Mesenteric fat pad (tissue), 1 donor: ENCODE results near the gene RHBDL1. TPM values are rescaled to one million over a fixed set of nuclear protein-coding genes. Genes with fewer than 3 reads are reported as not detected.
A peak's percentile ranks its signal among the peaks of the same experiment; 100 is the strongest.
"Not testable (repeated sequence)": the region's sequence is repeated elsewhere in the genome, so short reads cannot be mapped to it uniquely, and the experiment has no call there.

Source experiments
- DNase-seq: peaks from one replicate; pipeline ENCODE4 v3.0.0-alpha.2; 2020; ENCODE audit warnings: low spot score
- total RNA-seq: library from RNA; stranded (reverse); fragmentation: NEBNext Ultra II Directional; extraction: Animal tissue kit (Norgen Biotek cat#: 25700); gene quantifications from one replicate; pipeline ENCODE4 v1.2.1, GENCODE V29; 2021
- donor health status: DM: yes; HTN: yes; CAD: no.

RHBDL1 gene
- total RNA-seq, 1 donor from 2014 or later = 0.84 TPM

DNA sequence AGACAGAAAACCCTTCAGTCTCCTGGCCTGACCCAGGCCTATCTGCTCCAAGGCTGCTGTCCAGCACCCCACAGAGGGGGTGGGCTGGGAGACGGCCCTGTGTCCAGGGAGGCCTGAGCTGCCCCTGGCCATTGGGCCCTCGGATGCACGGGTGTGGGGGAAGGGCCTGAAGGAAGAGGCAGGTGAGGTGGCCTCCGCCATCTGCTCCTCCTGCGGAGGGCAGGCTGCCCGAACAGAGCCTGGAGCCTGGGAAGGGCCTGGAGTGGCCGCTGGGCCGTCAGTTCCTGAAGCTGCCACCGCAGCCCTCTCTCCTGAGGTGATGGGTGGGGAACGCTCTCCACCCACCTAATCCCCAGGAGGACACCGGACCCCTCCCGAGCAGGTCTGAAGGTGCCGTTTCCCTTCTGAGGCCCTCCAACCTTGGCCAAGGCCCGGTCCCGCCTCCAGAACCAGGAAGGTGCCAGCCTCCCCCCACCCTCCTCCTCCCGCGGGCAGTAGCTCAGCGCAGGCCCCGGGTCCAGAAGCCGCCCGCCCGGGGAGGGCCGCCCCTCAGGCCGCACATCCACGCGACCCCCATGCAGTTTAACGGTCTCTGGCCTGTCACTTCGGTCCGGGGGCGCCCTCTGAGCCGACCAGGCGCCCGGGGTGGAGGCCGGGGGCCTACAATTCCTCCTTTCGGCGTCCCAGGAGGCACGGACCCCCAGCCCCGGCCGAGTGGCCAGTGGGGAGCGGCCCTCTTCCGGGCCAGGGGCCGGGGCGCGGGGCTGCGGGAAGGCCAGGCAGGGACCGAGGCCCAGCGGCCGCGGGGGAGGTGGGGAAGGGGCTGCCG is 29.3 kb downstream of the RHBDL1 start:
- no peak for DNase-seq

DNA sequence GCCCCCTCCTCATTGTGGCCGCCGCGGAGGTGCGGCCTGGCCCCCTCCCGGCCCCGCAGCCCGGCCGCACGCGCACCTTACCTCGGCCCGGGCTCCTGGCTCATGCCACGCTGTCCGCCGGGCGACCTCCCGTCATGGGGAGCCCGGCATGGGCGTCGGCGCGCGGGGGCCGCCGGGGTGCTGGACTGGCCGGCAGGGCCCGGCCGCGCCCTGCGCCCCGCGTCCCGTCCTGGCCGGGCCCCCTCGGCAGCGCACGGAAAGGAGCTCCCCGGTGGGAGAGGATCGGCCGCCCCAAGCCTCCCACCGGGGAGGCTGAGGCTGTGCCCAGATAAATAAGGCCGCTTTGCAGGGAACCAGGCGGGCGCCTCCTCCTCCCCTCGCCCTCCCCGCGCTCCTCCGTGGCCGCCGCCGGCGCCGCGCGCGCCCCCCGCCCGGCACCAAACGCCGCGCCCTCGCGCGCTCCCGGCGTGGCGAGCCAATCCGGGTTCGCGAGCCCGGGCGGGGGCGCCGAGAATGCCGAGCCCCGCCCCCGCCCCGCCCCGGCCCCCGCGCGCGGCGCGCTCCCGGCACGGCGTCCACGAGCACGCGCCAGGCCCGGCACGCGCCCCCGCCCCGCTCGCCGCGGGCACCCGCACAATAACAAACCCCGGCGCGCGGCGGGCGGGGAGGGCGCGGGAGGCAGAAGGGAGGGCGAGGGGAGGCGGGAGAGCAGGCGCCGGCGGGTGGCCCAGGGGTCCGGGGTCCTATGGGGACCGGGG is 30.1 kb downstream of the RHBDL1 start, which contains the start of gene FBXL16:
FBXL16 (minus strand) TSS at position 371 of the 758 bp plus-strand sequence. CDS start 8,396 bp downstream, outside the sequence.
- DNase-seq = no peak

DNA sequence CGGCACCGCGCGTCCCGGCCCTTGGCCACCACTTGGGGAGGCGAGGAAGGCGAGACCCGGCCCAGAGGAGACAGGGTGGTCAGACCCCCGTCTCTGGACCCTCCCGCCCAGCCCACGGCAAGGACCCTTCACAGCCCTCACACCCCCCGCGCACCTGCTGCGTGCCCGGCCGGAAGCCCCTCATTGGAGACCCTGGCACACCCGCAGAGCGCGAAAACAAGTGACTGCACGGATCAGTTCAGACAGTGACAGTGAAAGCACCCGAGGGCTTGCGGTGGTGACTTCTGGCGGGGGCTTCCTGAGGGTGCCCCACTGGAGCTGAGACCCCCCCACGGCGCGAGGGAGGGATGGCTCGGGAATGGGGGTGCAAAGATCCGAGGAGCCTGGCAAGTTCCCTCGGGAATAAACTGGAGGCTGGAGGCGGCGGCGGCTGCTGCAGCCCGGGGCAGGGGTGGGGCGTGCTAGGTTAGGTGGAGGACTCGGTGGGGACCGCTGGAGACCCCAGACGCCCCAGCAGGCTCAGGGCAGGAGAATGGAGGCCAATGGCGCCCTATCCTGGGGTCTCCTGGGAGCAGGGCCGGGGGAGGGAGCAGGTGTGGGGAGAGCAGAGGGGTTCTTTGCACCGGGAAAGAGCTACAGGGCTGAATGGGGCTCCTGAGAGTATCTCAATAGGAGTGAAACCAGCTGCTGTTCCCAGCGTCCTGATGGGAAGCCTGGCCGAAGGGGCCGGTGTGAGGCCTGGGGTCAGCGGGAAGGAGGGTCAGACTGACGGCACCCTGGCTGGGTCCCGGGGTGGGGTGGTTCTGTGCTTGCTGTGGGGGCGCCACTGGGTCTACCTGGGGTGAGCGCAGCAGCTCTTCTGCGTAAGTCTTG is 31.0 kb downstream of the RHBDL1 start:
- no peak for DNase-seq

DNA sequence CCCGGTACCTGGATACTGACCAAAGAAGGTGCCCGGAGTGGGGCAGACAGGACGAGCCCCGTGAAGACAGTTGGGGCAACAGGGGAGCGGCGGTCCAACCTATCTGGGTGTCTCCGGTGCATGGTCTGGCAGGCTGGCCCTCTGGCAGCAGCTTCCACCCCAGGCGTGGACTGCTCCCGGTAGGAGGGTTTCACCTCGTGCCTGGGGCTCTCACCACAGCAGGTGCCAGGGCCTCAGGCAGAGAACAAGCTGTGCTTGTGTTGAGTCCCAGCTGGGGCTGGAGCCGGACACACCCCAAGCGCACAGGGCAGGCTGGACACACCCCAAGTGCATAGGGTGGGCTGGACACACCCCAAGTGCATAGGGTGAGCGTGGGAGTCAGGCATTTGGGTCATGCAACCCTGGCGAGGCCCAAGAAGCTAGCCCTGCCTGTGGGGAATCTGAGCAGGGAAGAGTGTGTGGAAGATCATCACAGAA is 31.6 kb downstream of the RHBDL1 start:
- no peak for DNase-seq

DNA sequence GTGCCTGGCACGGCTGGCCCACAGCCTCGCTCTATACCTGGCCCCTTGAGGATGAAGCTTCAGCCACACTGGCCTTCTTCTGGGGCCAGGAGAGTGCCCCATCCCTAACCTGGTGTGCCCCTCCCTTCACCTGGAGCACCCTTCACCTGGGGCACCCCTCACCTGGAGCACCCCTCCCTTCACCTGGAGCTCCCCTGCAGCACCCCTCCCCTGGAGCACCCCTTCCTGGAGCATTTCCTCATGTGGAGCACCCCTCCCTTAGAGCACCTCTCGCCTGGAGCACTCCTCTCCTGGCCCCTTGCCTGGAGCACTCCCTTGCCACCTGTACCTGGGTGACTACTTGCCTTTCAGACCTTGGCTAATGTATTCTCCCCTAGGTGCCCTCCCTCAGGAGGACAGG is 32.5 kb downstream of the RHBDL1 start:
- DNase-seq = no peak

DNA sequence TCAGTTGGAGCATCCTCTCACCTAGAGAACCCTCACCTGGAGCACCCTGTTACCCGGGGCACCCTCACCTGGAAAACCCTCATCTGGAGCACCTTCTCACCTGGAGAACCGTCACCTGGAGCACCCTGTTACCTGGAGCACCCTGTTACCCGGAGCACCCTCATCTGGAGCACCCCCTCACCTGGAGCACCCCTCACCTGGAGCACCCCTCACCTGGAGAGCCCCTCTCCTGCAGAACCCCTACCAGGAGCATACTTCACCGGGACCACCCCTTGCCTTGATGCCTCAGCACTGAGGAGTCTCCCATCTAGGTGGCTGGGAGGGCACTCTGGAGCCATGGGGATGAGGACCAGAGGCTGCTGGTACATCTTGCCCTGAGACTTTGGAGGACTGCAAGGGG is 33.5 kb downstream of the RHBDL1 start:
- DNase-seq = no peak

DNA sequence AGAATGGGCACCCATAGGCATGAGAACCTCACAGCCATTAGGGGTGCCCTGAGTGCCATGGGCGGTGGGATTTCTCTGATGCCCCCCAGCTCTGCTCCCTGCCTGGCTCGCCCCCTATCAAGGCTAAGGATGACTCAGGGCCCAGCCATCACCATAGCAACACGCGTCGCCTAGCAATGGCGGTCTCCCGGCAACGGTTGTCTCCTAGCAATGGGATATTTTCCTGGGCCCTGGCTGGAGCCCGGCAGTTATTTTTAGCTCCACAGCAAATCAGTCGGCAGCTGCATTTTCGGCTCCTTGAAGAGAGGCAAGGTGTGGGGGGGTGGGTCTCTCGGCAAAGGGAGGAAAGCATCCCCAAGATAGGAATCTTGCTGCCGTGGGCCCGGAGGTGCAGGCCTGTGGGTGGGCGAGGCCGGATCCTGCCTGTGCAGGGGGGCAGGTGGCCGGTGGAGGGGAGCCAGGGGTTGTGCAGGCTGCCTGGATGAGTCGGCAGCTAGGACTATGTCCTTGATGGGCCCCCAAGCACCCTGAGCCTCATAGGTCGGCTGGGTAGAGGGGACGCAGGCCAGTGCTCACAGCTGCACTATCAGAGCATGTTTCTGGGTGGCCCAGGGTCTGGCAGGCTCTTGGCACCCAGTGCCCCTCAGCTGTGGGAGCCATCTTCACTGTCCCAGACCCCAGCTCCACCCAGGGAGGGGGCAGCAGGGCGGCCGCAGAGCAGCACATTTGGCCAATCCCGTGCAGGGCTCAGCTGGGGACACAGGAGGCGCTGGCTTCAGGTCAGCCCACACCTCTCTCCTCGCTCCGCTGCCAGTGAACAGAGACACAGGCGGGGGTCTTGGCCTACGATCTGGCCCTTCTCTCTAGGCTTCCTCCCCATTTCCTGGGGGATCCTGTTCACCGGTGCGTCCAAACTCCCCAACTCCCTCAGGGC is 34.4 kb downstream of the RHBDL1 start:
- no peak for DNase-seq

DNA sequence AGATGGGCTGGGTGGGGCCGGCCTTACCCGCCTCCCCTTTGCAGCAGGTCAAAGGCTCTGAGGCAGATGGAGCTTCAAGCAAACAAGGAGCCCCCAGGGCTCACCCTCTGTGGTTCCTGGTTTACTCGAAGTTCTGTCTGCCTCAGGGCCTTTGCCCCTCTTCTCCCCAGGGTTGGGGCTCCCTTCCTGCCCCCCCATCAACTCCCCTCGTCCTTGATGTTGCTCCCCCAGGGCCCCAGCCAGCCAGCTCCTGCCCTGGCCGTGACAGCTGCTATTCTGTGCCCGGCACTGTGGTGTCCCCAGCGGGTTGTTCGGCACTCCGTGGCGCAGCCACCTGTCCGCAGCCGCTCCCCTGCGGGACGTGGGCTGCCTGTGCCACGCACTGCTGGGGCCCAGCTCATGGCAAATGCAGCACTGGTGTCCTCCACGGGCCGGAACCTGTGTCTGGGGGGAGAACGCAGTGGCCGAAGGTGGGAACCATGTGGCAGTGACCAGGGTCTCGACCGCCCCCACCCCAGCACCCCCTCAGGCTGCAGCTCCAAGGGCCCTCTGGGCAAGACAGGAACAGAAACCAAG is 35.1 kb downstream of the RHBDL1 start:
- no peak for DNase-seq

DNA sequence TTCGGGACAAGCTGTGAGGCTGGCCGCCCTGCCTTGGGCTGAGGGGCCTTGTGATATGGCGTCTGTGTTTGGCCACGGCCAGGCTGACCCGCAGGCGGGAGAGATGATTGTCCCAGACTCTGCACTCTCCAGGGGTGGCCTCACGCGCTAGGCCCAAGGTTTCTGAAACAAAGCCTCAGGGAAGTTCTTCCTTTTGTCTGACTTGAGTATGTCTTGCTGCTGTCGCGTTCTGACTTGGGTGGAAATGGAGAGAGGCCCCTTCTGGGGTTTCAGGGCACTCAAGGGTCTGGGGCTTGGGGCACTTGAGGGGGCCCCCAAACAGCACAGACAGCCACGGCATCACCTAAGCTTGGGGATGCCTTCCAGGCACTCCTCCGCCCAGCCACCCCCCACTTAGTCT is 35.6 kb downstream of the RHBDL1 start:
- no peak for DNase-seq

DNA sequence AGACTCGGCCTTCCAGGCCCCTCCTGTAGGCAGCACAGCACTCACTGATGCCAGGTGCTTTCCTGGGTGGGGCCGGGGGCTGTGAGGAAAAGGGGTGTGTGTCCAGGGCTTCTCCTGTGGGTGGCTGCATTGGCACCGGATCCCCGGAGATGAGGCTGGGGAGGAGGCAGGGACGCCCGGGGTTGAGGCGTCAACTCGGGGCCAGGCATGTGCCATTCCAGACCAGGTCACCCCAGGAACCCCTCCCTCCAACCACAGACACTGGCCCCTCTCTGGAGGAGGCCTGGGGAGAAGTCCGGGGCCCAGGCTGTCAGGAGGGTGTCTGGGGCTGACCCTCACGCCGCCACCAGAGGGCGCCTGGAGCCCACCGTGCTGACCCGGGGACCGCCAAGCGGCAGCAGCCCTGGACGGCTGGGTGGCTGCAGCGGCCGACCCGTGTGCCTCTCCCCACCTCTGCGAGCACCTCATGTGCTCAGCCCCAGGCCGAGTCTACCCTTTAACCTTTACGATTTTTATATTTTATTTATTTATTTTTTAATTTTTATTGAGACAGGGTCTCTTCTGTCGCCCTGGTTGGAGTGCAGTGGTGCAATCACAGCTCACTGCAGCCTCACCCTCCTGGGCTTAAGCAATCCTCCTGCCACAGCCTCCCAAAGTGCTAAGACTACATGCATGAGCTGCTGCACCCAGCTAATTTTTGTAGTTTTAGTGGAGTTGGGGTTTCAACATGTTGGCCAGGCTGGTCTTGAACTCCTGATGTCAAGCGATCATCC is 36.3 kb downstream of the RHBDL1 start:
- peak; percentile 94 for DNase-seq

DNA sequence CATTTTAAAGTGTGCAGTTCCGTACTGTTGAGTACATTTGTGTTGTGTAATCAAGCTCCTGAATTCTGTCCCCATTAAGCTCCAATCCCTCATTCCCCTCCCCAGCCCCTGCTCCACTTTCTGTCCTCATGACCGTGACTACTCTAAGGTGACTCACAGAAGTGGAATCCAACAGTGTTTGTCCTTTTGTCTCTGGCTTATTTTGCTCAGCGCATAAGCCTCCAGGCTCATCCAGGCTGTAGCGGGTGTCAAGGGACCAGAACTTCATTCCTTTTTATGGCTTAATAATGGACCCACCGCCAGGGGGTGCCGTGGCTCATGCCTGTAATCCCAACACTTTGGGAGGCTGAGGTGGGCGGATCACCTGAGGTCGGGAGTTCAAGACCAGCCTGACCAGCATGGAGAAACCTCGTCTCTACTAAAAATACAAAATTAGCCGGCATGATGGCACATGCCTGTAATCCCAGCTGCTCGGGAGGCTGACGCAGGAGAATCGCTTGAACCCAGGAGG is 37.3 kb downstream of the RHBDL1 start:
- DNase-seq = not testable (repeated sequence)

DNA sequence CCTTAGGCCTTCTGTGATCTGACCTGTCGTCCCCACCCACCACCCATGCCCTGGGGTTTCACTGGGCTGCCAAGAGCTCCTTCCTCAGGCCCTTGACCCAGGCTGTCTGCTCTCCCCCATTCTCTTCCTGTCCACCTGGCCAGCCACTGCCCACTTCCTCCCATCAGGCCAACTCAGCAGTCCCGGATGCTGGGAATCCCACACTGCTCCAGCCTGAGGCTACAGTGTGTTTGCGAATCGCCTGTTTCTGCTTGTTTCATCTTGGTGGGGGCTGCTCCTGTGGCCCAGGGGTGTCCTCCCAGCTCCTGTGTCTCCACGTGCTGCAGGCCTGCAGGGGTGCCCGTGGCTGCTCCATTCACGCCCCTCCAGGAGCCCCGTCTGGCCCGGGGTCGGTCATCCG is 38.6 kb downstream of the RHBDL1 start:
- DNase-seq = no peak

DNA sequence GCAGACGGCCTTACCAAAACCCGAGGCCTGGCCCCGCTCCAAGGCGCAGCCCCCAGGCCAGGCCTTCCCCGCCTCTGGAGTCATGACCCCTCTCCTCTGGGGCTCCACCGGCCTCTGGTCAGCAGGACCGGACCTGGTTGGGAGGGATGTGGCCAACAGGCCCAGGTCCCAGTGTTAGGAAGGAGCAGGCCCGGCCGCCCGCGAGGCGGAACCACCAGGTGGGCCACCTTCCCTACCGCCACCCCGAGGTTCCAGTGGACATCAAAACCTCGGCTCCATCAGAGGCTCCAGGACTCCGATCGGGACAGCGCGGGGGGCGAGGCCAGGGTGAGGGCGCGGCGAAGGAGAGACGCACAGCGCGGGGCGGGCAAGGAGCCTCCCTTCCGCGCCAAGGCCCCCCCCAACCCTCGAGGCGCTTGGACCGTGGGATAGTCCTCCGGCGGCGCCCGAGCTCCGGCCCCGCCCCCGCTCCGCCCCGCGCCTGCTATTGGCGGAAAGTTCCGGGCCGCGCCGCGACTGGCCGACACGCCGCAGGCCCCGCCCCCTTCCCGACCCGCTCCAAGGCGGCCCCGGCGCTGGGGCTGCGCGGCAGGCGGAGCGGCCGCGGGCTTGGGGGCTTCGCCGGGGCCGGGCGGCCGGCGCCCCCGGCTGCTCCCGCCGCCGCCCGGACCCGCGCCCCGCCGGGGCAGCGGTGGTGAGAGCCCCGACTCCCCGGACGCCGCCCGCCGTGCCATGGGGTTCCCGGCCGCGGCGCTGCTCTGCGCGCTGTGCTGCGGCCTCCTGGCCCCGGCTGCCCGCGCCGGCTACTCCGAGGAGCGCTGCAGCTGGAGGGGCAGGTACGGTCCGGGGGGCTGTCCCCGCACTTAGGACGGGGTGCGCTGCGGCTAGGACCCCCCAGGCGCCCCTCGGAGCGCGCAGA is 39.3 kb downstream of the RHBDL1 start, which contains the start of gene METRN:
METRN (plus strand) TSS at position 561 of the 919 bp plus-strand sequence; CDS start at position 733, 172 bp downstream.
- DNase-seq = peak; percentile 97

DNA sequence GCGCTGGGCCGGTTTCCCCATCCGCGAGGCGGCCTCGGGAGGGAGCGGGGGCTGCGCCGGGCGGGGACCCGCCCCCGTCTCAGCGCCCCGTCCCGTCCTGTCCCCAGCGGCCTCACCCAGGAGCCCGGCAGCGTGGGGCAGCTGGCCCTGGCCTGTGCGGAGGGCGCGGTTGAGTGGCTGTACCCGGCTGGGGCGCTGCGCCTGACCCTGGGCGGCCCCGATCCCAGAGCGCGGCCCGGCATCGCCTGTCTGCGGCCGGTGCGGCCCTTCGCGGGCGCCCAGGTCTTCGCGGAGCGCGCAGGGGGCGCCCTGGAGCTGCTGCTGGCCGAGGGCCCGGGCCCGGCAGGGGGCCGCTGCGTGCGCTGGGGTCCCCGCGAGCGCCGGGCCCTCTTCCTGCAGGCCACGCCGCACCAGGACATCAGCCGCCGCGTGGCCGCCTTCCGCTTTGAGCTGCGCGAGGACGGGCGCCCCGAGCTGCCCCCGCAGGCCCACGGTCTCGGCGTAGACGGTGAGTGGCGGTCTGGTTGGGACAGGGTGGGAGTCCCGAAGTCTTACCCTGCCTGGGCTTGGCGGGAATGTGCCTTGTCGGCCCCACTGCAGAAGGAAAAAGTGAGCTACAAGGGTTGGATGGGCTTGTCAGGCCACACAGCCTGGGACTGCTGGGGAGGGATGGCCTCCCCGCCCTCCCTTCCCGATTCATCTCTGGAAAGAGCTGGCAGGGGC is 40.2 kb downstream of the RHBDL1 start:
- DNase-seq = no peak

DNA sequence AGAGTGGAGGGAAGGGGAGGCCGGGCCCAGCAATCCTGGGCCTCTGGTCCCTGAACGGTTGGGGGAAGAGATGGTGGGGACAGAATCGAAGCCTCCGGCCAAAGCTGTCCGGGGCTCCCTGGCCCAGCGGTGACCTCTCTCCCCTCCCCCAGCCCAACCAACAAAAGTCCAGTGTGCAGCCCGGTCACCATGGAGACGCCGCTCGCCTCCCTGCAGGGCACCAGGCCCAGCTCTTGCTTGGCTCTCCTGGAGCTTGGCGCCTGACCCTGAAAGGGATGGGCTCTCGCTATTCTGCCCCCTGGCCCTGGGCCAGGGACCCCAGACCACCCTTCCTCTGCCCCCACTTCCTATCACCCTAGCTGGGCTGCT is 40.7 kb downstream of the RHBDL1 start:
- no peak for DNase-seq

DNA sequence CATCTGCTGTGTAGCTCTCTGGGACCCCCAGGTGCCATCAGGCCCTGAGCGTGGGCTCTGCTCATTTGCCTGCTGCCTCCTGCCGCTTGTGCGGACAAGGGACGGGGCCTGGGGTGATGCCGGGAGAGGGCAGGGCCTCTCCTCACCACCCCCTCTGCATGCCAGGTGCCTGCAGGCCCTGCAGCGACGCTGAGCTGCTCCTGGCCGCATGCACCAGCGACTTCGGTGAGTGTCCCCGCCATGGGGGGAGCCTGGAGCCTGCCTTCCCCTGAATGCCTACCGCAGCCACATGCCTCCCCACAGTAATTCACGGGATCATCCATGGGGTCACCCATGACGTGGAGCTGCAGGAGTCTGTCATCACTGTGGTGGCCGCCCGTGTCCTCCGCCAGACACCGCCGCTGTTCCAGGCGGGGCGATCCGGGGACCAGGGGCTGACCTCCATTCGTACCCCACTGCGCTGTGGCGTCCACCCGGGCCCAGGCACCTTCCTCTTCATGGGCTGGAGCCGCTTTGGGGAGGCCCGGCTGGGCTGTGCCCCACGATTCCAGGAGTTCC is 41.4 kb downstream of the RHBDL1 start:
- DNase-seq = no peak
